Stimulated activated CD8-positive, alpha-beta memory T cell treated with anti-CD3 and anti-CD28 coated beads, Interleukin-4, amount 100 ng/mL, for 4 hours (primary cell): ENCODE results near the gene GSTM3.
A peak's percentile ranks its signal among the peaks of the same experiment; 100 is the strongest.
"Not testable (repeated sequence)": the region's sequence is repeated elsewhere in the genome, so short reads cannot be mapped to it uniquely, and the experiment has no call there.

Experiments used
- DNase-seq, 2 donors: peaks; one replicate each; pipeline ENCODE4 v3.0.0-alpha.2; 2020; ENCODE audit warnings: low read depth in 2 of 2, low spot score in 1 of 2

GSTM3 gene

DNA sequence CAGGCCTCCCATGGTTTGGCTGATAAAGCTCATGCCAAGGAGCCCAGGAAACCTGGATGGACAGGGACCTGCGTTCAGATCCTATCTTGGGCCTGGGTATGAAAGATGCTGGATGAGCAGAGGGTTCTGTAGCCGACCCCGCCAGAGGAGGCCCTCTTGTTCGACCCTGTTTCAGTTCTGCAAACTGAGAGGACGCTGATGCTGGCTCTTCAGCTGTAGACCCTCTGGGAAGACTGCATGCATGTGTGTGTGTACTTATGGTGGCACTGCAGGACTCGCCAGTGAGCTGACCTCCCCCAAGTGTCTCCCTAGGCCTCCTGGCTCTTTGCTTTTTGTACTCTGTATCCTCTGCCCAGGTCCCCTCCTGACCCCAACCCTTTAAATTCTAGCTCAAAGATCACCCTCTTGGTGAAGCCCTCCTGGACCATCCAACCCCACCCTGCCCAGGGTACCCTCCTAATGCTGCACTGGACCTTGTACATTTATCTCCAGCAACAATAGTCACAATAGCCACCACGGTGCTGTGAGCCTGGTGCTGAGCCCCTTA lies 21.3 kb upstream of the GSTM3 start:
- no peak for DNase-seq

DNA sequence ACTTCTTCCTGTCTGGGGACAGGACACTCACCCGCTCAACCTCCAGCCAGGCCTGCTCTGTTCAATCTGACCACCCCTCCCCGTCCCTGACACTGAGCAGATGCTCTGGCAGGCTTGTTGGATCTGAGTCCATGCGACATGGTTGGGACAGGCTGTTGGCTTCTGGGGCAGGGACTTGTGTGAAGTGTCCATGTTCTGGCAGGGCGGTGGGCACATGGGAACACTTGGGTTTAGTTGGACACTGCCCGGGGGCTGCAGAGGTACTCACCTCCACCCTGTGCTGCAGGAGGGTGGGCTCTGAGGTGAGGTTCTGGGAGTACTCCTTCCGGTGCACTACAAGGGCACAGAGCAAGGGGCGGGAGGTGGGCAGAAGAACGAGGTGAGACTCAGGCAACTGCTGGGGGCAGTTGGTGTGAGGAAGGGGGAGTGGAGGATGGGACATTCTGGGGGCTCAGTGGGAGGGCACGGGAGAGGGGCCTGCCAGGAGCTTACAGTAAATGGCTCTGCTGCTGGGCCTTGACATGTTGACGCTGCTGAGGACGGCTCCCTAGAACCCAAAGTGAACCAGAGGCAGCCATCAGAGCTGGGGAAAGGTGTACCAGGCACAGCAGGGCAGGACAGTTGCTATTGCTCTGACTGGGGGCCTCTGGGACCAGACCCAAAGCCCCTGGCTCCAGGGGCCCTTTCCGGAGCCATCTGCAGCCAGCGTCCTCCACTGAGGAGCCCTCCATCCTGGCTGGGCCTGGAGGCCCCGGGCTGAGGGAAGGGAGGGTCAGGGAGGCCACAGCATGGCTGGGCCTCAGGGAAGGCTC lies 20.6 kb upstream of the GSTM3 start:
- DNase-seq, result no peak

DNA sequence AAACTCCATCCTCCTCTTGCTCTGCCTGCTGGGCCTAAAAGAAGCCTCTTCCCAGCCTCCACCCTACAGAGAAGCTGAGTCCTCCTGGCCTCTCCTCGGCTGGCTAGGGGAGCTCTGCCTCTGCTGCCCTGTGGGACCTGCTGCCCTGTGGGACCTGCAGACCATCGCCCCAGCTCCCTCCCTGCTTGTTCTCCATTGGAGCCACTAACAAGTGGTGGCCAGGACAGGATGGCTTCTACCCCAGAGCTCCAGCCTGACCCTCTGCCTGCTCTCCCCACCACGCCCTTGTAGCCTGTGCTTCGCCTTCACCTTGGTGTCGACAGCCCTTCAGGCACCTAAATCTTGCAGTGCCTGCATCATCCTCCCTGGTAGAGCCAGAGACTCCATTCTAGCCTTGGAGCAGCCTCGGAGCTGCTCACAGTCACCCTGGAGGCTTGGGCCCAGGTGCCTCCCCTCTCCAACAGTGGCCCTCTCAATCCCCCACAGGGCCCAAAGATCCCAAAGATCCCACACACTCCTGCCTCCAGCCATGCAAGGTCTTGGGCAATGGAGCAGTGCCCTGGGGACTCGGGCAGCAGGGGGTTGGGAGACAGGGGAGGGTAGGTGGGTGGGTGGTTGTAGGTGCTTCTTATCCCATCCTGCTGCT lies 19.9 kb upstream of the GSTM3 start:
- DNase-seq, result no peak

DNA sequence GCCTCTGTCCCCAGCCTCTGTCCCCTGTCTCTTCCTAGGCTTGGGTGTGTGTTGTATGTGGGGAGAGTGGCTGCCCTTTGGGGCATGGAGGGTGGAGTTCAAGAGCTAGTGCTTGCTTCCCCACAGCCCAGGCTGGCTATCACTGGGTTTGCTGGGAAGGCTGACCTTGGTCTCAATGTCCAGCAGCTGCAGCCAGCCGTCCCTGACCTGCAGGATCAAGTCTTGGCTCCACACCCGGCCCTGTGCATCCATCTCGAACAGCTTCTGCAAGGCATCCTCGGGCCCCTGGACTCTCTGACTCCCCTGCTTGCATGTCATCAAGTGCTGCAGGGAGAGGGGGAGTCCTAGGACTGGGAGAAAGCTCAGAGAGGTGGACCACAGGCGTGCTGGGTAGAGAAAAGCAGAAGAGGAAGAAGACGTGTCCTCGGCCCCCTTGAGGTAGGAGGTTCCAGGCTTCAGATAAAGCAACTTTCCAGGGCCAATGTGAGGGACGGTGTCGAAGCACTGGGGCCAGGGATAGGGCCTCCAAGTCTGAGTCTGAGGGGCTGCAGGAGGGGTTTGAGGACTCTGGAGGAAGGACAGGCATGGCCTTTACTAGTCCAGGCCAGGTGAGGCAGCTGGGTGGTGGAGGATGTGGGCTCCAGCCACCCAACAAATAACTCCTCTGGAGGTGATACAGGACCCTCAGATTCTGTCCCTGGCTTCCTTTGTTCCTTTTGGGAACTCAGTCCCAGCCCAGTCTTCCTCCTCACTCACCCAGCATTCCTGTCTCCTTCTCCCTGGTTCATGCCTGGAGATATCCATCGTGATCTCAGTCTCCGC lies 18.9 kb upstream of the GSTM3 start:
- no peak for DNase-seq

DNA sequence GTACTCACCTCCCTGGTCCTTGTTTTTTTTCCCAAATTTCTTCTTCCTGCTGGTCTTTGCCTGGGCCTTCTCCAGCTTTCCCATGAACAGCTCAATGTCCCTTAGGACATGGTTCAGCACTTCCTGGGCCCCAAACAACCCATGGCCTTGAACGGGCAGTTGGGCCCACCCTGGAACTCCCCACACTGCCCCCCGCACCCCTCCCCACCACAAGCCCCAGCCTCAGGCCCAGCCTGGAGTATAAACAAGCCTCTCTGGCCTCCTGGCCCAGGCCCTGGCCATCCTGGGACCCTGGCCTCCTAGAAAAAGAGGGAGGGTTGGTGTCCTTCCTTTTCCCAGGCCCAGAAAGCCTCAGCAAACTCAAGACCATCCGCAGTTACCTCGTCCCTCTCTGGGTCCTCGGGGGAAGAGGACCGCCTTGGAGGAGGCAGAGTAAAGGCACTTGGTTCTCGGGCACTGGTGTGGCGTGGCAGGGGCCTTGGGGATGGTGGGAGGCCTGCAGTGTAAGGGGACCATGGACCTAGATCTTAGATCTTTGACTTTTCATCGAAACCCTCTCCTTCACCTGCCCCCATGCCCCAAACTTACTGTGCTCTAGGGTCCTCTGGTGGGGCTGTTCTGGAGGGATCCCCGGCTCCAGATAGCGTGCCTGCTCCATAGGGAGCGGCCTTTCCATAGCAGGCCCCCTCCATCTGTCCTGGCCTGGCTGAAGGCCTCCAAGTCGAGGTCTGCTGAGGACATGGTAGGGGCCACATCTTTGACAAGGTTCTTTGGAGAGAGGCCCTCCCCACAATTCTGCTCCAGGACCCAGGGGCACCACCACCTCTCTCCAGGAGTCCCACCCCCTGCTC lies 17.3 kb upstream of the GSTM3 start:
- DNase-seq, result no peak

DNA sequence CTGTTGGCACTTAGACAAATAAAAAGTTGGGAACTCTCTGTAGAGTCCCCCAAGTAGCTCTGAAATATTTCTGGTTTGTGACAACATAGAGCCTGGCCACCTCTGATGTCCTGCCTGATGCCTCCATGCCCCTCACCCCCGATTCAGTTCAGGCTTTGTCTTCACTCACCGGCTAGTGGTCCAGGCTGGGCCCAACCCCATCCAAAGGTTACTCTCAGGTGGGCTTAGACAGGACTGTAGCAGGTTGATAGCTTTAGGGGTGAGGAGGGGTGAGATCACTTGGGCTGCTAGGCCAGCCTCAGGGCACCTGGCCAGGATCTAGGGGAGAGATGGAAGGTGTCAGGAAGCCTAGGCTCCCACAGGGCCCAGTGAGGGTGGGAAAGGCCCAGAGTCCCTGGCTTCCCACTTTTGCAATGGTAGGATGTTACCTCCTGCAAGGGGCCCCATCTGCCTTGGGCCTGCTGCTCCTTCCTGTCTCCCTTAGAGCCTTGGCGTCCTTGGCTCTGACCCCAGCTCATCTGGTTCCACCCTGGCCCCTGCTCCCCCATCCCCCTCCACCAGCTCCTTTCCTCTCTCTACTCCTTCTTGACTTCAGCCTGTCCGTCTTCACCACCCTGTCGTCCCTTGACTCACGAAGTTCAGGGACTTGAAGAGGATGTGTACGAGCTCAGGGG lies 16.1 kb upstream of the GSTM3 start:
- no peak for DNase-seq

DNA sequence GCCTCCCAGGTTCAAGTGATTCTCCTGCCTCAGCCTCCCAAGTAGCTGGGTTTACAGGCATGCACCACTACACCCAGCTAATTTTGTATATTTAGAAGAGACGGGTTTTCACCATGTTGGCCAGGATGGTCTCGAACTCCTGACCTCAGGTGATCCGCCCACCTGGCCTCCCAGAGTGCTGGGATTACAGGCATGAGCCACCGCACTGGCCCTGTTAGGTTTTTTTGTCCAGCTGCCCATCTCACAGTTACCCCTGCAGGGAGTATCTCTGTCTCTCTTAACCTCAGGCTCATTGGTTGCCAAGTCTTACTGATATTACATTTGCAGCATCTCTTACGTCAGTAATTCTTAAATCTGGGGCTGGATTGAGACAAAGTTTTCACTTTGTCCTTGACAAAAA lies 15.5 kb upstream of the GSTM3 start:
- DNase-seq, result not testable (repeated sequence)

DNA sequence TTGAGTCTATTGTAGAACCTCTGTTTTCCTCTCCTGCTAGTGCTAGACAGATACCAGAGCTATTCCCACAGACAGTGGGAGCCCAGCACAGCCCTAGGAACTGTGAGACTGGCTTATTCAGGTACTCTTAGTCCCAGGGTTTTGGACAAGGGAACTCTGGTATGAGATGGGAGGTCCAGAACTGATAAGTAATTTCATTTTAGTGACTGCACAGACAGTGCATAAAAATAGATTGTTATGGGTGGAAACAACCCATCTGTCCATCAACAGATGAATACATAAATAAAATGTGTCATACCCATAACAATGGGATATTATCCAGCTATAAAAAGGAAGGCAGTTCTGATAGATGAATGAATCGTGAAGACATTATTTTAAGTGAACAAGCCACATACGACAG lies 13.9 kb upstream of the GSTM3 start:
- DNase-seq, result no peak

DNA sequence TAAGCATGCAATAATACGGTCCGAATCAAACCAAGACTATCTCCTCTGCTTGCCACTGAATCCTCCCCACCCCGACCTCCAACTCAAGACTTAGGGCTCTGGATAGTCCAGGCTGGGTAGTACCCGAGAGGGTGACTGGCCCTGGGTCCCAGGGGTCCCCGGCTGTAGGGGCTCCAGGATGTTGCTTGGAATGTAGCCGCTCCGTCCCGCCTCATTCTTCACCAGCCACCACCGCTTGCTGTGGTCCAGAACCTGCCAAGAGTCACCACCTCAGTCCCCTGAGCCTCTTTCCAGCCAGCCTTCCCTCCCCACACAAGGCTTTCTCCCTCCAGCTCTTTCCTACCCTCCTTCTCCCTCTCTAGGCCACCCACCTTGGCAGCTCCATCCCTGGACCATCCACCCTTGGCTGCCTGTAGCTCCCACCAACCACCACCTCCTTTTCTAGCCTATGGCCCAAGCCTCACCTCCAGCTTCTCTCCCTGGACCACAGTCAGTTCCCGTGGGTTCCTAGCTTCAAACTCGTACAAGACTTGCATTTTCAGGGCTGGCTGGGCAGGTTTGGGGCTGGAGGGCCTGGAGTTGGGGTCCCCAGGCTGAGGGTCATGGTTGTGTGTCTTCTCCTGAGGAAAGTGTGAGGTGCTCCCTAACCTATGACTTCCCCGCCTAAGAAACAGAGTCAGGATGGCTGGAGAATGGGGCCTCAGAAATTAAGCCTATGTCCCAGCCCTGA lies 10.9 kb upstream of the GSTM3 start:
- DNase-seq, result no peak

DNA sequence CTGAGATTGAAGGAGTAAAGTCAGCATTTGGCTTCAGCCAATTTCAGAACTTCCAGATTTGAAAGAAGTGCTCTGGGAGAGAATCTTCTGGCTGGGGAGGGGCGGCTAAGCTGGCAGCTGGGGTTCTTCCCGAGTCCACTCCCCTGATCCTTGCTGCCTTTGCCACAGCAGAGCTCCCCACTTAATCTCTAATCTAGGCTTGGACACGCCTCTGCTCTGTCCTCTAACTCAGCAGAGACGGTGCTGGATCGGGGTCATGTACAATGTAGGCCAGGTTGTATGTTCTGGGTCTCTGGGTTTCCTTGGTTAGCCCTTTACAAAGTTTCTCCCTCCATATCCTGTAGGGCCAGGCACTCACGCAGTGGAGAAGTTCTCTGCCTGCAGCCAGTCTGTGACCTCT lies 10.1 kb upstream of the GSTM3 start:
- DNase-seq, result no peak

DNA sequence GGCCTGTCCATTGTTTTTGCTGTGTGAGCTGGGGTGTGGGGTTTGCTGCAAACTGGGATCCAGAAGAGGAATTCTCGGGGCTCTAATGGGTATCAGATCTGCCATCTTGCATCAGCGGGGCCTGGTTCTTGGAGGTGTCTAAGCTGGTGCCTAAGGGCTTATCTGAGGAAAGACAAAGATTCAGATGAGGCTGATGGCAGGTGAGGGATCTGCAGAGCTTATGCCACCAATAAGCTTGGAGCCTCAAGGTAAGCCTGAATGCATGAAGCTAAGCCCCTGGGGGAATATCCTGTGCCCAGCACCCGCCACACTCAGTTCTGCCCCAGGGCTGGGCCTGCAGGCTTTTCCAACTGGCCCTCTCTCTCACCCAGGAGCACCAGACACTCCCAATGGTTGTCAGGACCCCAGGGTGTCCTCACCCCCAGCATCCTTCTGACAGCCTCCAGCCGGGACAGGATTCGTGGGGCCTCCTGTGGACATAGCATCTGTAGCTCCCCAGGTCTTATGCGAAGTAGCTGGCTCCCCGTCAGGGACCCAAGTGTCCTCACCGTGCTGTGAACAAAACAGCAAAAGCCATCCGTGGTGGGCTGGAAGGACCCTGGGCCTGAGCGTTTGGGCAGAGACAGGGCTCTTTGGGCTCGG lies 9.5 kb upstream of the GSTM3 start:
- DNase-seq, result no peak

DNA sequence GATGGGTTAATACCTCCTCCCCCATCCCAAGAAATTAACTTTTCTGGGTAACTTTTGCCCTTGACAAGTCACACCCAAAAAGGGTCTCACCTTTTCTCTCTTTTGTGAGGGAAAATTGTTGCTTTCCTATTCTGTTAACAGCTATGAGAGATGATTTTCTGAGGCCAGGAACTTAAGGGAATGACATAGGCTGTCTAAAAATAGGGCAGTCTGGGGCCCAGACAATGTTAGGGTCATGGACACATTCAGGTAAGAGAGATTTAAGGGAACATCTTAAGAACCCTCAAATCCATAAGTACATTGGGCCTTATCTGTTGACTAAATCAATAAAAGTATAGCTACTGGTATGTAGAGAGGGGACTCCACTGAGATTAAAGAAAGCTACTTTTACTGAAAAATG lies 8.4 kb upstream of the GSTM3 start:
- no peak for DNase-seq

DNA sequence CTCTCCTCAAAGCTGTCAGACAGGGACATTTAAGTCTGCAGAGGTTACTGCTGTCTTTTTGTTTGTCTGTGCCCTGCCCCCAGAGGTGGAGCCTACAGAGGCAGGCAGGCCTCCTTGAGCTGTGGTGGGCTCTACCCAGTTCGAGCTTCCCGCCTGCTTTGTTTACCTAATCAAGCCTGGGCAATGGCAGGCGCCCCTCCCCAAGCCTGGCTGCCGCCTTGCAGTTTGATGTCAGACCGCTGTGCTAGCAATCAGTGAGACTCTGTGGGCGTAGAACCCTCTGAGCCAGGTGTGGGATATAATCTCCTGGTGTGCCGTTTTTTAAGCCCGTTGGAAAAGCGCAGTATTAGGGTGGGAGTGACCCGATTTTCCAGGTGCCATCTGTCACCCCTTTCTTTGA lies 7.5 kb upstream of the GSTM3 start:
- not testable (repeated sequence) for DNase-seq

DNA sequence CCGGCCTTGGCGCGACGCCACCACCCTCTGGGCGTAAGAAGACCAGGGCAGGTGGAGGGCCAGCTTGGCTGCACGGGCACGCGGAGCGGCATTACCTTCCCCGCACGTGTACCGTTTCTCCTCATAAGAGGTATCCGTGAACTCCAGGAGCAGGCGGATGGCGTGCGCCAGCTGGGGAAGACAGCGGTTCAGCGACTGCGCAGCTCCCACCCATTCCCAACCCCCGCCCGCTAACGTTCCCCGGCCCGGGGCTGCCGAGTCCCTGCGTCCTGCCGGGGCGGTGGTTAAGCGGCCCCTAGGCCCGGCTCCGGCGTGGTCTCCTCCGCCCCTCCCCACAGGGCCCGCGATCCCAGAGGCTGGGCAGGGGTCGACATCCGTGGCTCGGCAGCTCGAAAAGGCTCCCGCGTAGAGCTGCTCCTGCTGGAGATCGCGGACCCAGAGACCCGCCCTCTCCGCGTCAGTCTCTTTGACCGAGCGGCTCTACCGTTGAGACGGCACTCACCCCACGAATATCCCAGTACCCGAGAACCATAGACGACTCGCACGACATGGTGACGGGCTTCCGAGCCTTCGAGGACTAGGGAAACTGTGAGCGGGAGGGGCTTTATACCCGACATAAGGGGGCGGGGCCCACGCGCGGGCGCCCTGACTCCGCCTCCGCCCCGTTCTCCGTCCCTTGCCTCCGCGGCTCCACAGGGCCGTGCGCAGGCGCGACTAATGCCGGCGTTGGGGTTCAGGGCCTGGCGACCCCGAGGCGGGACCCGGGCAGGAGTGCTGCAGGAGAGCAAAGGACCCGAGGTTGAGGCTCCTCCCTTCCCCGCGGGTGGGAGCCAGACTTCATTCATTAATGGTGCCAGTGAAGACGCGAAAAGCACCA lies 862 bp downstream of the GSTM3 start:
- peak; percentile 63 to 73 for DNase-seq

DNA sequence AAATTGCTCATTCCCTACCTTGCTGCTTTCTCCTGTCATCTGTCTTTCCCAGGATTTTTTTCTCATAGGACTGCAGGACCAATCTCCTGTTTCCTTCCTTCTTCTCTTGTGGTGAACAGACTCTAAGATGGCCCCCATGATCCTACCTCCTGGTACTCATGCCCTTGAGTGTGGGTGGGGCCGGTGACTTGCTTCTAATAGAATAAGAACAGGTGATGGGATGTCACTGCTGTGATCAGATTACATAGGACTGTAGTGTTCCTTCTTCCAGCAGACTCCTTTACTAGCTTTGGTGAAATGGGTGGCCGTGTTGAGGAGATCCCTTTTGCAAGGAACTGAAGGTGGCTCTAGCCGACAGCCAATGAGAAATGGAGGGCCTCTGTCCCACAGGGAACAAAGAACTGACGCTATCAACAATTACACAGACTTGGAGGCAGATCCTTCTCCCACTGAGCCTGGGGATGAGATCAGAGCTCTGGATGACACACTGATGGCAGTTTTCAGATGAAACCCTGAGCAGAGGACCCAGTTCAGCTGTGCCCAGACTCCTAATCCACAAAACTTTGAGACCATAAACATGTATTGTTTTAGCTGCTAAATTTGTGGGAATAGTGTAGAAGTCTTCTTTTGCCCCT lies 7.5 kb downstream of the GSTM3 start:
- DNase-seq, result no peak

DNA sequence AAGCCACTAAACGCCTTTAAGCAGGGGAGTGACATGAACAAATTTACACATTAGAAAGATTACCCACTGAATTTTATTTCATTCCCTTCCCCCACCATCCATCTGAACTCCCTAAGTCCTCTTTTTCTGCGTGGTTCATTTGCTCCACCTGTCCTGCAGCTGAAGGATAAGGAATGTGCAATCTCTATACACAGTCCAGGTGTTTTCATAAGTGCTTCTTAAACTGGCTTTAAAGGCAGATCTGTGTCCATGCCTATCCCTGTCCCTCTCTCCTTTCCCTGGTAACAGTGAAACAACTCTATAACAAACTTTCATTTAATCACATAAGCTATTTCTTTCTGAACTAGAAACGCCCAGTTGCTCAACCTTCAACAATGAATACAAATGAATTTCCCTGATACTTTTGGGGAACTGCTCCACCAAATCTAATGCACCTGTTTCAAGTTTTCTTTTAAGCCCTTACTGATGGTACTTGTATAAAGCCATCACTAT lies 8.4 kb downstream of the GSTM3 start:
- DNase-seq, result no peak

DNA sequence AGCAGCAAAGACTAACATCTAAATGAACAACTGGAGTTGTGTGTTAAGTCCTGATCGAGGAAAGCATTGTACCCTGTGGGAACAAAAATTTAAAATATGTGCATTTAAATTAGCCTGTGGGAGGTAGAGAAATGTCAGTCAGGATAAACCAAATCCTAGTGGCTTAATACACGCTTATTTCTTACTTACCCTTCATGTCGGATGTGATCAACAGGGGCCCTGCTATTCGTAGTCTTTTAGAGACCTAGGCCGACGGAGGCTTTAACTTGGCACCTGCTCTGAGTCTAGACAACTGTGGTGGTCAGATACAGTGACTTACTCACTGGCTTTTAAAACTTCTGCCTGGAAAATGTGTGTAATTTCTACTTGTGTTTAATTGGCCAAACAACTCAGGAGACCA lies 10.2 kb downstream of the GSTM3 start:
- DNase-seq, result no peak
